Activated B cell treated with CpG ODN at 0.5 μM for 24 hours (primary cell): Measurements from ENCODE around the gene TMUB2. TPM values are rescaled to one million over a fixed set of nuclear protein-coding genes. Genes with fewer than 3 reads are reported as not detected.
"Not testable (repeated sequence)": the region's sequence is repeated elsewhere in the genome, so short reads cannot be mapped to it uniquely, and the experiment has no call there.

Experiments
- ATAC-seq: fragments of 200-7000 bp; cut with Tn5 transposase; one replicate; pipeline ENCODE4 v1.10.0; 2021; ENCODE audit warnings: low read depth, mild to moderate bottlenecking, moderate library complexity
- CTCF ChIA-PET: fragments of 350-600 bp; sonication (Branson Sonifier 250); formaldehyde crosslinking; loops from one replicate; lab custom pipeline; 2021; ENCODE audit warnings: antibody characterized with exemption; lab: Charles Lee
- POLR2A ChIA-PET: fragments of 350-600 bp; sonication (Branson Sonifier 250); formaldehyde crosslinking; loops from one replicate; lab custom pipeline; 2021; ENCODE audit warnings: antibody characterized with exemption; lab: Charles Lee
- DNase-seq: peaks from one replicate; pipeline ENCODE4 v3.0.0; 2022
- H3K27ac Mint-ChIP-seq: one replicate; pipeline ENCODE4 v1.8.0; 2020; ENCODE audit warnings: mixed read lengths
- H3K27me3 Mint-ChIP-seq: one replicate; pipeline ENCODE4 v1.8.0; 2021; ENCODE audit warnings: mixed read lengths
- H3K36me3 Mint-ChIP-seq: one replicate; pipeline ENCODE4 v1.8.0; 2021; ENCODE audit warnings: low read depth, mixed read lengths
- H3K4me1 Mint-ChIP-seq: one replicate; pipeline ENCODE4 v1.8.0; 2021; ENCODE audit warnings: mixed read lengths
- H3K4me3 Mint-ChIP-seq: one replicate; pipeline ENCODE4 v1.8.0; 2020; ENCODE audit warnings: mild to moderate bottlenecking, mixed read lengths
- H3K9me3 Mint-ChIP-seq: one replicate; pipeline ENCODE4 v1.8.0; 2020; ENCODE audit warnings: mixed read lengths
- intact Hi-C: fragments of 100-400 bp; cut with micrococcal nuclease; formaldehyde crosslinking; loops from one replicate; pipeline ENCODE4 v1.15.1; 2024
- total RNA-seq: library from RNA; stranded (reverse); gene quantifications from 2 replicates; pipeline ENCODE4 v1.2.3, GENCODE V29; 2022
- TF ChIP-seq, protein P1 (sequence below): fragments of 200-600 bp; IDR thresholded peaks from one replicate; pipeline ENCODE4 v1.8.0; 2022; ENCODE audit warnings: antibody characterized with exemption, mild to moderate bottlenecking

The TMUB2 gene
- total RNA-seq, 1 donor from 2014 or later = 36.0 TPM

DNA sequence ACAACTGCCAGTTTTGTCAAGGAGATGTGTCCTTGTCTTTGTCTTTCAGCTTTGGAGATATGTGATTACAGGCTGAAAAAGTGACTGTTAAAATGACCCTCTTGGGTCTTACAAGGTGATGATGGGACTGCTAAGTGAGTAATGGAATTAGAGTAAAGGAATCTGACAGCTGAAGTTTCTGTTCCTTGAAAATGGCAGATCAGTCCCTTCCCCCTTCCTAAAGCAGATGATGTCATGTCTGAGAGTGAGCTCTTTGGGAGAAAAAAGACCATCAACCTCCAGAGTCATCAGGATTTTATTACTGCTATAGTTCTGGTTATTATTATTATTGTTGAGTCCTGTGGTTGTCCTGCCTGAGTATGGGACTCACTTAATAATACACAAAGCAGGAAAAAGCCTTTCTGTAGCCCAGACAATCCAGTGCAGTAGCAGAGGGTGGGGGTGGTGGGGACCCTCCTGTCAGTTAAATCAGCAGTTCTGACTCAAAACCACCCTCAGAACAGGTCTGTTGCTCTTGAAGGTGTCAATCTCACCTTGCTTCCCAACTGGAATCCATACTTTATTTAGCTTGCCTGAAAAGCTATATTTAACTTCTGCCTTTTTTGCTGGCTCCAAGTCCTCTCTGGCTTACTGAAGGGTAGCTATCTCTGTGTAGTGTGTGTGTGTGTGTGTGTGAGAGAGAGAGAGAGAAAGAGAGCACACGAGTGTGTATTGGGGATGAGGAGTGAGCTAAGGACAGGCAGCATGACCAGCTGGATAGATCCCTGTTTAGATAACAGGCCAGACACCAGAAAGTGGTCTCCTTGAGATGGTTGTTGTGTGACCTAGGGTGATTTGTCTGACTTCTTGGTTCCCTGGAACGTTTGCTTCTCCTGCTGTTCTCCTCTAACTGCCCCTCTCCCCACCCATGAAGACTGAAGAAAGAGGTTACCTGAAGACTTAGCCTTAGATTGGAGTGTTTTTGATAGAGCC is 40.1 kb upstream of the TMUB2 start:
- H3K4me3 Mint-ChIP-seq = no peak overlapping the region
- DNase-seq = no peak
- POLR2A ChIA-PET = interaction anchor here (0.6 kb wide), 1 partner anchor 758 kb away, joined by 6 read pairs; no protein-coding TSS in a partner anchor

DNA sequence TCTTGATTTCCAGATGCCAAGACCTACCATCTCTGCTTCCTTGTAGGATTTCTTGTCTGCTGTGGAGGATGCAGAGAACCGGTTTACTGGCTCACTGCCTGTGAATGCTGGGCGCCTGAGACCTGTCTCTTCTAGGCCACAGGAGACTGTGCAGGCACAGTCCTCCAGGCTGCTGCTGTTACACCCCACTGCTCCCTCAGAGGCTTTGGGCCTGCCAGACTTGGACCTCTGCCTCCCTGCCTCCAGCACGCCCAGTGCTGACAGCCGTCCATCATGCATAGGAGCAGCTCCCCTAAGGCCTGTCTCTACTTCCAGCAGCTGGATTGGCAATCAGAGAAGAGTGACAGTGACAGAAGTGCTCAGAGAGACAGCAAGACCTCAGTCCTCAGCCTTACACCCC is 39.0 kb upstream of the TMUB2 start:
- no peak for ATAC-seq
- Mint-ChIP-seq H3K4me1 (no peaks in the 10 kb centered on the region), H3K27me3 (no peaks in the 10 kb centered on the region), H3K9me3 (no peaks in the 10 kb centered on the region), H3K36me3 (no peaks in the 10 kb centered on the region), H3K27ac (no peak overlapping the region), H3K4me3 (no peak overlapping the region)
- ChIA-PET CTCF (interaction anchor here (1.5 kb wide), 1 partner anchor 21 kb away, joined by 3 read pairs; no protein-coding TSS in a partner anchor), POLR2A (no interaction called here)
- intact Hi-C loops = no loop called here
- no peak for DNase-seq
- TF ChIP-seq, protein P1, sequence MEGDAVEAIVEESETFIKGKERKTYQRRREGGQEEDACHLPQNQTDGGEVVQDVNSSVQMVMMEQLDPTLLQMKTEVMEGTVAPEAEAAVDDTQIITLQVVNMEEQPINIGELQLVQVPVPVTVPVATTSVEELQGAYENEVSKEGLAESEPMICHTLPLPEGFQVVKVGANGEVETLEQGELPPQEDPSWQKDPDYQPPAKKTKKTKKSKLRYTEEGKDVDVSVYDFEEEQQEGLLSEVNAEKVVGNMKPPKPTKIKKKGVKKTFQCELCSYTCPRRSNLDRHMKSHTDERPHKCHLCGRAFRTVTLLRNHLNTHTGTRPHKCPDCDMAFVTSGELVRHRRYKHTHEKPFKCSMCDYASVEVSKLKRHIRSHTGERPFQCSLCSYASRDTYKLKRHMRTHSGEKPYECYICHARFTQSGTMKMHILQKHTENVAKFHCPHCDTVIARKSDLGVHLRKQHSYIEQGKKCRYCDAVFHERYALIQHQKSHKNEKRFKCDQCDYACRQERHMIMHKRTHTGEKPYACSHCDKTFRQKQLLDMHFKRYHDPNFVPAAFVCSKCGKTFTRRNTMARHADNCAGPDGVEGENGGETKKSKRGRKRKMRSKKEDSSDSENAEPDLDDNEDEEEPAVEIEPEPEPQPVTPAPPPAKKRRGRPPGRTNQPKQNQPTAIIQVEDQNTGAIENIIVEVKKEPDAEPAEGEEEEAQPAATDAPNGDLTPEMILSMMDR = no peak

More for the DNA sequence above, 40.1 kb upstream of the TMUB2 start:
- no peaks in the 10 kb centered on the region for H3K9me3 Mint-ChIP-seq
- no peak for ATAC-seq
- CTCF ChIA-PET = interaction anchor here (1.5 kb wide), 1 partner anchor 22 kb away, joined by 3 read pairs; no protein-coding TSS in a partner anchor
- no peak overlapping the region for H3K27ac Mint-ChIP-seq
- peaks cover 7% of the 10 kb centered on the region for H3K4me1 Mint-ChIP-seq
- intact Hi-C loops = no loop called here
- H3K36me3 Mint-ChIP-seq = no peaks in the 10 kb centered on the region
- no peaks in the 10 kb centered on the region for H3K27me3 Mint-ChIP-seq
- TF ChIP-seq, protein P1 = no peak

DNA sequence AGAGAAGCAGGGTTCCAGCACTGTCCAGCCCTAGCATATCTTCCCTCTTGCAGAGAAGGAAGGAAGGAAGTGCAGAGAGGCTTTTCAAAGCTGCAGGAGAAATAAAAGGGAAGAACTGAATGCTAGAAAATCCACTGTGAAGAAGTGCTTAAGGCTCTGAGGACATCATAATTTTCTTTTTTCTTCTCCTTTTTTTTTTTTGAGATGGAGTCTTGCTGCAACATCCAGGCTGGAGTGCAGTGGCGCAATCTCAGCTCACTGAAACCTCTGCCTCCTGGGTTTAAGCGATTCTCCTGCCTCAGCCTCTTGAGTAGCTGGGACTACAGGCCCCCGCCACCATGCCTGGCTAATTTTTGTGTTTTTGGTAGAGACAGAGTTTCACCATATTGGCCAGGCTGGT is 37.7 kb upstream of the TMUB2 start:
- intact Hi-C loops, H3K36me3 Mint-ChIP-seq, H3K4me1 Mint-ChIP-seq, H3K4me3 Mint-ChIP-seq, DNase-seq, CTCF ChIA-PET, H3K9me3 Mint-ChIP-seq, H3K27ac Mint-ChIP-seq, H3K27me3 Mint-ChIP-seq, ATAC-seq: not testable (repeated sequence)
- POLR2A ChIA-PET = interaction anchor here (0.5 kb wide), 1 partner anchor 29 kb away, joined by 5 read pairs; no protein-coding TSS in a partner anchor

DNA sequence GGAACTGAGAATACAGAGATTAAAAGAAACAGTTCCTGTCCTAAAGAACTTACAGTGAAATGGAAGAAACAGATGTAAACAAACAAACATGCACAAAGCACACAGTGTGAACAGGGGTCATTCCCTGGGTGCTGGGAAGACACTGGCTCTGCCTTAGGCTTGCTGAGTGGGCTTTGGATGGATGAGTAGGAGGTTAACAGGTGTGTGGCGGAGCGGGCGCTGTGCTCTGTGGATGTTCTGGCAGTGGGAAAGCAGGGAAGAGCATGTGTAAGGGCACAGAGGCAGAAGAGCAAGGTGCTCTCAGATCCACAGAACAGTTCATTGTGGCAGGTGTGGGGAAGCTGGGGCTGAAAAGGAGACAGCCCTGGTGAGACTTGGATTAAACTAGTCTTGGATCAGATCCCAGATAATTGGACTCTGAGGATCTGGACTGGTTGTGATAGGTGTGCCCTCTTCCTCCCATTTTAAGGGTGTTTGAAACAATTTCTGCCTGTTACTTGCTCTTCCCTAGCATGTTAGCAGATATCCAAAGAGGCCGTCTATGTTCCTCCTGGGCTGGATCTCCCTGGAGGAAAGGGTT is 36.9 kb upstream of the TMUB2 start:
- TF ChIP-seq, protein P1 = no peak
- H3K27me3 Mint-ChIP-seq = no peaks in the 10 kb centered on the region
- H3K27ac Mint-ChIP-seq = no peak overlapping the region
- intact Hi-C loops = no loop called here
- ChIA-PET POLR2A (interaction anchor here (0.6 kb wide), 1 partner anchor 43 kb away, joined by 5 read pairs; no protein-coding TSS in a partner anchor), CTCF (no interaction called here)
- H3K4me3 Mint-ChIP-seq = no peak overlapping the region
- no peak for DNase-seq
- no peaks in the 10 kb centered on the region for H3K36me3 Mint-ChIP-seq
- no peaks in the 10 kb centered on the region for H3K4me1 Mint-ChIP-seq
- H3K9me3 Mint-ChIP-seq = no peaks in the 10 kb centered on the region
- no peak for ATAC-seq

DNA sequence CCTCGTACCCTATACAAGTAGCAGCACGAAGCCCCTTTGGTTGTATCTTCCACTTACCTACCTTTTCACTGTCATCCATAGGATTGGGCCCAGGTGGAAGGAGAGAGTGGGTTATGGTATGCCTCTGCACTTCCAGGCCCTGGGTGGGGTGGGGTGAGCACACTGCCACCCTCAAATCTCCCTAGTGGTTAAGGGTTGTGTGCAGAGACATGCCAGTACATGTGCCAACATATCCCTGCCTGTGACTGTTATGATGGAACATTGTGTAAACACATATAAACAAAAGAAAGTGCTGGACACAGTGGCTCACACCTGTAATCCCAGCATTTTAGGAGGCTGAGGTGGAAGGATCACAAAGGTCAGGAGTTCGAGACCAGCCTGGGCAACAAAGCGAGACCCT is 33.9 kb upstream of the TMUB2 start:
- TF ChIP-seq, protein P1 = no peak
- ATAC-seq (no peak), DNase-seq (no peak)
- Mint-ChIP-seq H3K36me3 (no peaks in the 10 kb centered on the region), H3K9me3 (no peaks in the 10 kb centered on the region), H3K4me3 (no peak overlapping the region), H3K4me1 (no peaks in the 10 kb centered on the region), H3K27me3 (no peaks in the 10 kb centered on the region), H3K27ac (no peak overlapping the region)
- POLR2A ChIA-PET = interaction anchor here (0.6 kb wide), 1 partner anchor 46 kb away, joined by 5 read pairs; no protein-coding TSS in a partner anchor
- intact Hi-C loops = no loop called here
- CTCF ChIA-PET = no interaction called here
